ENCODE measurements around the gene TBC1D13. TPM values are rescaled to one million over a fixed set of nuclear protein-coding genes. Genes with fewer than 3 reads are reported as not detected.
"Not testable (repeated sequence)": the region's sequence is repeated elsewhere in the genome, so short reads cannot be mapped to it uniquely, and the experiment has no call there.

Gene TBC1D13
- total and polyA plus RNA-seq, 8 donors = 21.3 to 30.7 (median 27.2) TPM

GRCh38 chr9:128846680-128847030, 59.6 kb downstream of the TBC1D13 start:
- intact Hi-C loops (cut with DNase I) = no loop called here
- TF ChIP-seq, protein P1, sequence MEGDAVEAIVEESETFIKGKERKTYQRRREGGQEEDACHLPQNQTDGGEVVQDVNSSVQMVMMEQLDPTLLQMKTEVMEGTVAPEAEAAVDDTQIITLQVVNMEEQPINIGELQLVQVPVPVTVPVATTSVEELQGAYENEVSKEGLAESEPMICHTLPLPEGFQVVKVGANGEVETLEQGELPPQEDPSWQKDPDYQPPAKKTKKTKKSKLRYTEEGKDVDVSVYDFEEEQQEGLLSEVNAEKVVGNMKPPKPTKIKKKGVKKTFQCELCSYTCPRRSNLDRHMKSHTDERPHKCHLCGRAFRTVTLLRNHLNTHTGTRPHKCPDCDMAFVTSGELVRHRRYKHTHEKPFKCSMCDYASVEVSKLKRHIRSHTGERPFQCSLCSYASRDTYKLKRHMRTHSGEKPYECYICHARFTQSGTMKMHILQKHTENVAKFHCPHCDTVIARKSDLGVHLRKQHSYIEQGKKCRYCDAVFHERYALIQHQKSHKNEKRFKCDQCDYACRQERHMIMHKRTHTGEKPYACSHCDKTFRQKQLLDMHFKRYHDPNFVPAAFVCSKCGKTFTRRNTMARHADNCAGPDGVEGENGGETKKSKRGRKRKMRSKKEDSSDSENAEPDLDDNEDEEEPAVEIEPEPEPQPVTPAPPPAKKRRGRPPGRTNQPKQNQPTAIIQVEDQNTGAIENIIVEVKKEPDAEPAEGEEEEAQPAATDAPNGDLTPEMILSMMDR (IDR thresholded peaks at IDR 0.05) = no peak

GRCh38 chr9:128847803-128848202, 60.8 kb downstream of the TBC1D13 start:
- intact Hi-C loops (cut with DNase I) = no loop called here
- ATAC-seq (no peak), DNase-seq (no peak)
- peaks cover 0 to 17% of the 10 kb centered on the region in 2 donors for H3K9me3 ChIP-seq
- peaks cover 0 to 3% of the 10 kb centered on the region in 2 donors for H3K36me3 ChIP-seq
- TF ChIP-seq, protein P1 (IDR thresholded peaks at IDR 0.05) = no peak
- H3K27ac ChIP-seq = no peak overlapping the region
- H3K27me3 ChIP-seq = no peaks in the 10 kb centered on the region
- no peak overlapping the region for H3K4me3 ChIP-seq
- no peaks in the 10 kb centered on the region for H3K4me1 ChIP-seq

More at GRCh38 chr9:128846680-128847030, 59.6 kb downstream of the TBC1D13 start:
- Histone ChIP-seq H3K36me3 (peaks cover 0 to 9% of the 10 kb centered on the region in 2 donors), H3K4me1 (no peaks in the 10 kb centered on the region), H3K27ac (no peak overlapping the region), H3K9me3 (peaks cover 0 to 15% of the 10 kb centered on the region in 2 donors), H3K4me3 (no peak overlapping the region), H3K27me3 (no peaks in the 10 kb centered on the region)
- DNase-seq (no peak), ATAC-seq (no peak)

GRCh38 chr9:128851024-128851423, 64.0 kb downstream of the TBC1D13 start:
- H3K27ac ChIP-seq; H3K4me1 ChIP-seq; ATAC-seq; DNase-seq; H3K27me3 ChIP-seq; H3K36me3 ChIP-seq; H3K4me3 ChIP-seq; intact Hi-C loops (cut with DNase I): not testable (repeated sequence)
- peaks cover 0 to 17% of the 10 kb centered on the region in 2 donors for H3K9me3 ChIP-seq

GRCh38 chr9:128851779-128852600, 64.9 kb downstream of the TBC1D13 start:
- peaks cover 0 to 17% of the 10 kb centered on the region in 2 donors for H3K9me3 ChIP-seq
- H3K4me1 ChIP-seq; H3K27me3 ChIP-seq; intact Hi-C loops (cut with DNase I); H3K36me3 ChIP-seq; H3K4me3 ChIP-seq; H3K27ac ChIP-seq: not testable (repeated sequence)
- peak in 1 of 4 donors; percentile 6 for DNase-seq
- ATAC-seq = peak; percentile 65
- TF ChIP-seq, protein P1 (IDR thresholded peaks at IDR 0.05) = peak in 1 of 2 donors; percentile 35

DNA sequence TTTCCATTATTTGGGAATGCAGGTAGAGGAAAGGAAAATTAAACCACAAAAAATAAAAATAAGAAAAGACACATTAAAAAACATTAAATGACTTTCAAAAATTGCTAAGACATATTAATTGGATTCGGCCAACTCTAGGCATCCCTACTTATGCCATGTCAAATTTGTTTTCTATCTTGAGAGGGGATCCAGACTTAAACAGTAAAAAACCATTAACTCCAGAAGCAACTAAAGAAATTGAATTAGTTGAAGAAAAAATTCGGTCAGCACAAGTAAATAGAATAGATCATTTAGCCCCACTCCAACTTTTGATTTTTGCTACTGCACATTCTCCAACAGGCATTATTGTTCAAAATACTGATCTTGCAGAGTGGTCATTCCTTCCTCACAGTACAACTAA, 65.6 kb downstream of the TBC1D13 start:
- intact Hi-C loops (cut with DNase I); DNase-seq; H3K4me3 ChIP-seq; ATAC-seq; H3K27ac ChIP-seq; H3K27me3 ChIP-seq; H3K36me3 ChIP-seq; H3K4me1 ChIP-seq: not testable (repeated sequence)
- peaks cover 0 to 17% of the 10 kb centered on the region in 2 donors for H3K9me3 ChIP-seq

DNA sequence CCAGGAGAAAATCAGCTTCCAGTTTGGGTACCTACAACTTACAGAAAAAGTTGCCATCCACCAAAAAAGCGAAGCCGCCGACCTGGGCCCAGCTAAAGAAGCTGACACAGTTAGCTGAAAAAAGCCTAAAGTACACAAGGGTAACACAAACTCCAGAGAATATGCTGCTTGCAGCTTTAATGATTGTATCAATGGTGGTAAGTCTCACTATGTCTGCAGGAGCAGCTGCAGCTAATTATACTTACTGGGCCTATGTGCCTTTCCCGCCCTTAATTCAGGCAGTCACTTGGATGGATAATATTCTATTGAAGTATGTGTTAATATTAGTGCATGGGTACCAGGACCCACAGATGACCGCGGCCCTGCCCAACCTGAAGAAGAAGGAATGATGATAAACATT, 67.4 kb downstream of the TBC1D13 start:
- DNase-seq; H3K27ac ChIP-seq; H3K36me3 ChIP-seq; H3K4me3 ChIP-seq; ATAC-seq; intact Hi-C loops (cut with DNase I); H3K27me3 ChIP-seq; H3K4me1 ChIP-seq: not testable (repeated sequence)
- peaks cover 0 to 15% of the 10 kb centered on the region in 2 donors for H3K9me3 ChIP-seq

GRCh38 chr9:128858476-128858875, 71.4 kb downstream of the TBC1D13 start:
- H3K36me3 ChIP-seq; H3K9me3 ChIP-seq; intact Hi-C loops (cut with DNase I); H3K4me3 ChIP-seq; H3K27ac ChIP-seq; ATAC-seq; H3K27me3 ChIP-seq; DNase-seq: not testable (repeated sequence)
- H3K4me1 ChIP-seq = peaks cover 0 to 12% of the 10 kb centered on the region in 2 donors

Other genes with a start within 250 kb of the TBC1D13 start
- gene SPTAN1, start 234.7 kb upstream of the TBC1D13 start, total RNA-seq = 100 to 1,000 TPM; 329 to 404 TPM
- 100 to 1,000 TPM; 288 to 357 (median 320) TPM for gene SPTAN1, start 234.7 kb upstream of the TBC1D13 start, polyA plus RNA-seq (ENCODE audit: insufficient read length in 6 of 6)
- 10 to 100 TPM; 52.7 to 55.4 TPM for gene DYNC2I2, start 130.4 kb upstream of the TBC1D13 start, total RNA-seq
- gene DYNC2I2, start 130.4 kb upstream of the TBC1D13 start, polyA plus RNA-seq (ENCODE audit: insufficient read length in 6 of 6) = 10 to 100 TPM; 45.2 to 51.9 (median 48.6) TPM
- 100 to 1,000 TPM; 249 to 294 TPM for gene SET, start 98.0 kb upstream of the TBC1D13 start, total RNA-seq
- 100 to 1,000 TPM; 470 to 615 (median 549) TPM for gene SET, start 98.0 kb upstream of the TBC1D13 start, polyA plus RNA-seq (ENCODE audit: insufficient read length in 6 of 6)
- 10 to 100 TPM; 11.8 to 15.9 TPM for gene PKN3, start 84.8 kb upstream of the TBC1D13 start, total RNA-seq
- gene PKN3, start 84.8 kb upstream of the TBC1D13 start, polyA plus RNA-seq (ENCODE audit: insufficient read length in 6 of 6) = 10 to 100 TPM; 11.8 to 18.0 (median 14.4) TPM
- 10 to 100 TPM; 42.2 to 48.9 TPM for gene ZDHHC12, start 63.1 kb upstream of the TBC1D13 start, total RNA-seq
- 10 to 100 TPM; 10.8 to 13.3 (median 11.3) TPM for gene ZDHHC12, start 63.1 kb upstream of the TBC1D13 start, polyA plus RNA-seq (ENCODE audit: insufficient read length in 6 of 6)
- gene ZER1, start 15.3 kb upstream of the TBC1D13 start, total RNA-seq = 10 to 100 TPM; 29.7 to 37.3 TPM
- 10 to 100 TPM; 26.7 to 33.4 (median 29.1) TPM for gene ZER1, start 15.3 kb upstream of the TBC1D13 start, polyA plus RNA-seq (ENCODE audit: insufficient read length in 6 of 6)
- 10 to 100 TPM; 22.8 to 24.7 TPM for gene ENDOG, start 31.2 kb downstream of the TBC1D13 start, total RNA-seq
- gene ENDOG, start 31.2 kb downstream of the TBC1D13 start, polyA plus RNA-seq (ENCODE audit: insufficient read length in 6 of 6) = 1 to 10 TPM; 2.4 to 7.4 (median 5.4) TPM
- 10 to 100 TPM; 40.5 to 49.3 TPM for gene SPOUT1, start 42.5 kb downstream of the TBC1D13 start, total RNA-seq
- gene SPOUT1, start 42.5 kb downstream of the TBC1D13 start, polyA plus RNA-seq (ENCODE audit: insufficient read length in 6 of 6) = 10 to 100 TPM; 28.0 to 43.2 (median 32.0) TPM
- 1 to 10 TPM; 6.2 to 7.4 TPM for gene KYAT1, start 94.7 kb downstream of the TBC1D13 start, total RNA-seq
- gene KYAT1, start 94.7 kb downstream of the TBC1D13 start, polyA plus RNA-seq (ENCODE audit: insufficient read length in 6 of 6) = 1 to 10 TPM; 6.2 to 9.6 (median 7.3) TPM
- gene LRRC8A, start 94.9 kb downstream of the TBC1D13 start, total RNA-seq = 10 to 100 TPM; 61.9 to 70.6 TPM
- 10 to 100 TPM; 24.6 to 32.9 (median 28.2) TPM for gene LRRC8A, start 94.9 kb downstream of the TBC1D13 start, polyA plus RNA-seq (ENCODE audit: insufficient read length in 6 of 6)
- gene PHYHD1, start 133.7 kb downstream of the TBC1D13 start, total RNA-seq = 10 to 100 TPM; 32.6 to 49.4 TPM
- 10 to 100 TPM; 34.8 to 51.7 (median 41.0) TPM for gene PHYHD1, start 133.7 kb downstream of the TBC1D13 start, polyA plus RNA-seq (ENCODE audit: insufficient read length in 6 of 6)
- gene DOLK, start 160.3 kb downstream of the TBC1D13 start, total RNA-seq = 10 to 100 TPM; 14.9 to 19.4 TPM
- 10 to 100 TPM in 3 of 6 donors, 1 to 10 TPM in 3; 7.4 to 11.9 (median 10.6) TPM for gene DOLK, start 160.3 kb downstream of the TBC1D13 start, polyA plus RNA-seq (ENCODE audit: insufficient read length in 6 of 6)
- gene NUP188, start 160.4 kb downstream of the TBC1D13 start, total RNA-seq = 10 to 100 TPM; 42.6 to 60.9 TPM
- 10 to 100 TPM; 53.5 to 67.6 (median 59.6) TPM for gene NUP188, start 160.4 kb downstream of the TBC1D13 start, polyA plus RNA-seq (ENCODE audit: insufficient read length in 6 of 6)
- 10 to 100 TPM; 63.7 to 64.7 TPM for gene SH3GLB2, start 241.1 kb downstream of the TBC1D13 start, total RNA-seq
- gene SH3GLB2, start 241.1 kb downstream of the TBC1D13 start, polyA plus RNA-seq (ENCODE audit: insufficient read length in 6 of 6) = 10 to 100 TPM; 58.9 to 79.0 (median 67.8) TPM
- 10 to 100 TPM; 25.6 to 28.6 TPM for gene MIGA2, start 249.4 kb downstream of the TBC1D13 start, total RNA-seq
- gene MIGA2, start 249.4 kb downstream of the TBC1D13 start, polyA plus RNA-seq (ENCODE audit: insufficient read length in 6 of 6) = 10 to 100 TPM; 15.9 to 21.7 (median 17.3) TPM

All from left lung (tissue), 10 donors.